Stimulated activated CD4-positive, alpha-beta T cell treated with anti-CD3 and anti-CD28 coated beads, TNF-alpha, amount 100 ng/mL, for 1 hour (primary cell): ENCODE measurements around the gene SLC46A1.

Experiments
- DNase-seq, 3 donors: peaks; one replicate each; pipeline ENCODE4 v3.0.0-alpha.2; 2020; ENCODE audit warnings: low read depth in 3 of 3, low spot score in 1 of 3

SLC46A1 gene

DNA sequence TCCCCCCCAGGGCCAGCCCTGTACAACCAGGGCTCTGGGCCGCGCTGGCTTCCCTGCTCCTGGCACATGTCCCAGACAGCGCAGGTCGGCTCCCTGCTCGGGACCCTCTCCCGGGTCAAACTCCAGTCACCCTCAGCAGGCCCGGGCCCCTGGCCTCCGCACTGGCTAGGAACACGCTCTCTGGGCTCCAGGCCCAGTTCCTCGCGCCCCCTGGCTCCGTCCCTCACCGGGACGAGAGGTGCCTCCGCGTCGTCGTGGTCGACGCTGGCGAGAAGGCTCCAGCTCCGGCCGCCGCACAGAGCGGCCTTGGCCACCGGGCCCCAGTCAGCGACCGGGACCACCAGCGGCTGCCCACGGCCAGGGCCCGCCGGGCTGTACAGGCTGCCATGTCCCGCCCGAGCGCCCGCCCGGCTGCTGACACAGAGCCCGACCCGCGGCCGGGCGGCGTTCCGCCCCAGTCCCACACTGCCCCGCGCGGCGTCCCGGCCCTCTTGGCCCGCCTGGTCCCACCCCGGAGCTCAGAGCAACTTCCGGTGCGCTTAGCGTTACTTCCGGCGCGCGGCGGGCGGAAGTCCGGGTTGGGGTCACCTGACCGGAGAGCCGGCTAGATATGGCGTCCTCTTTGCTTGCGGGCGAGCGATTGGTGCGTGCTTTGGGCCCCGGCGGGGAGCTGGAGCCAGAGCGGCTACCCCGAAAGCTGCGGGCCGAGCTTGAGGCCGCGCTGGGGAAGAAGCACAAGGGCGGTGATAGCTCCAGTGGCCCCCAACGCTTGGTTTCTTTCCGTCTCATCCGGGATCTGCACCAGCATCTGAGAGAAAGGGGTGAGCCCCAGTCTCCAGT is 48.7 kb downstream of the SLC46A1 start, which contains the start of gene POLDIP2:
POLDIP2 (minus strand) TSS at position 467 of the 840 bp plus-strand sequence; CDS start at position 388, 79 bp downstream.
- DNase-seq: peak; percentile 80 to 92 (median 91)

DNA sequence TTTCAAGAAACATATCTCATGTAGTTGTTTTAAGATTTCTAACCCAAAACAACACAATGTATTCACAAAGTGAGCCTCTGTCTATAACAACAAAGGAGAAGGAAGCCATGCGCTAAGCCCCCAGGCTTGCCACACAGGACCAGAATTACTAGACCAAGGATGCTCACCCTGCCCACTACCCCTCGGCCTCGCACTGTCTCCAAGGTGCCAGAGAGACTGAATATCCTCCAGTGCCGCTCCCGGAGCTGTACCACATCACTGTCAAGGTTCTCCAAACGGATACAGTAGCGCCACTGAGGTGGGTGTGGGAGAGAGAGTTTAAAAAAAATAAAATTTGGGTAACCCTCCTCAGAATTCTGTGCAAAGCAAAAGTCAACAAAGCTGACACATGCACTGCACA is 55.7 kb downstream of the SLC46A1 start:
- no peak for DNase-seq

DNA sequence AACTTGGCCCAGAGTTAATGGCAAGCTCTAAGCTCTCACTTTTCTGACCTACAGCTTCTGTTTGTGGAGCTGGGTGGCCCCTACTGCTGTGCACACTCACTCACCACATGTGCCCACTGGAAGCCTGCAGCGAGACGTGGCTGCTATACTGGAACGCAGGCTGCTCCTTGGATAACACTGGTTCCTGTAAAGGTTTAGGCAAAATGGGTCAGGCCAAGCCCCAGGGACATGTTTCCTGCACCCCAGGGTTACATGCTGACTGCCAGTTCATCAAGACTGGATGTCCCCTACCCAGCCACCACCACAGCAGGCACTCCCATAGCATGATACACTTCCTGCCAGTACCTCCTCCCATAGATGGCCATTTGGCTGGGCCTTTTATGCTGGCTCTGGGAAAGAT is 57.0 kb downstream of the SLC46A1 start:
- no peak for DNase-seq

DNA sequence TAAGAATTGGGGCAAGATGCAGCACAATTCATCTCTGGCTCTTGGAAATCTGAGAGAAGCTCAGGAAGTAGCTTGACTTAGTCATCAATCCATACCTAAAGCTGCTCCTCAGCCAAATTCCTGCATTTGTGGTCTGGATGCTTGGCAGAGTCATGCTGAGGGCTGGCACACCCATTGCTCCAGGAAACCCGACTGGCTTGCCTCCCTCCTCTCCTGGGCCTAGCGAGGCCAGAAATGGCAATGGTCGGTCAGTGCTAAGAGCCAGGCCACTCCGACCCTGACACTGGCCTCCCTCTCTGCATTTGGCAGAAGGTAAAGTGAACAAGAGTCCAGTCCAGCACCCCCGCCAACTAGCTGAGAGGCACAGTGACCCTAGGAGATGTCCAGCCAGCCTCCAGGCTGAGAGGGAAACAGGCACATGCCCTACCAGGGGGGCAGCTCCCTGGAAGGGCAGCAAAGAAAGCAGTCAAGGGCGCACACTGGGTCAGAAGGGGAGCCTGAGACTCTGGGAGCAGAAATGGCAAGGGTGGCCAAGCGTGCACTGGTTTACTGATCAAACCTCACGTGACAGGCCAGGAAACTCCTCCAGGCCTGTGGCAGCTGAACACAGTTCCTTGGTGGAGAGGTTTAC is 58.6 kb downstream of the SLC46A1 start:
- DNase-seq: no peak

DNA sequence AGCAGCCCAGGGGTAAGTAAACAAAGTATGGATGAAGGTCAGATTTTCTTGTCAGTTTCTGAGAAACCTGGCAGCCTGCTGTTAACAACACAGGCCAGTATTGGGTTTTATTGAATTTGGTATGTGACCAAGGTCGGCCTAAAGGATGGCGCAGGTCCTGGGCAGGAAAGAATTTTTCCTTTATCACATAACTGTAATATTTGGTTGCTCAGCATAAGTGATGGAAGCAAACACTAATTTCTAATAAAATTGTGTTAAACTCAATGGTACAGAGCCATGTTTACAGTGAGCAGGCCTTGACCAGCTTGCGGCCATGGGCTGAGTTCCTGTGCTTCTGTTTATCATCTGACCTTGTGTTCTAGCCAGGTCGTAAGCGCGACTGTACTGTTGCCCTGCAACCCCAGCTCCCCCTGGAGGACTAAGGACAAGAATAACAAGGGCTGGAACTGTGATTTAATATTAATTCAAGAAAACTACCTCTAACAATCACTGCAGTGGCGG is 59.2 kb downstream of the SLC46A1 start:
- DNase-seq: no peak

DNA sequence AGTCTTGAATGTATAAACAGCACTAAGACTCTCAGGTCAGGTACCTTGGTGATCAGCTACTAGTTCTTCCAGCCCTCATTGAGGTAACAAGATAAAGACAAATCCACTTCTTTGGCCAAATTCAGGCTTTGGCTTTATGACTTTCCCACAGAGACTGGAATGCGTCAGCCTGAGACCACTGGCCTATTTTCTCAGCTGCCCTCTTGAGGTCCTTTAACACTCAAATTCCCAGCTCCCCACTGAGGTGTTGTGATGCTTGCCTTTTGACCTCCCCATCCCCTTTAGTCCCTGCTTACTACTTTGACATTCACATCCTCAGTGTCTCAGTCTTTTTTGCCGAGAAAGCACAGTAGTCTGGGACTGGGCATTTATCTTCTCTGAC is 59.8 kb downstream of the SLC46A1 start:
- DNase-seq: no peak

DNA sequence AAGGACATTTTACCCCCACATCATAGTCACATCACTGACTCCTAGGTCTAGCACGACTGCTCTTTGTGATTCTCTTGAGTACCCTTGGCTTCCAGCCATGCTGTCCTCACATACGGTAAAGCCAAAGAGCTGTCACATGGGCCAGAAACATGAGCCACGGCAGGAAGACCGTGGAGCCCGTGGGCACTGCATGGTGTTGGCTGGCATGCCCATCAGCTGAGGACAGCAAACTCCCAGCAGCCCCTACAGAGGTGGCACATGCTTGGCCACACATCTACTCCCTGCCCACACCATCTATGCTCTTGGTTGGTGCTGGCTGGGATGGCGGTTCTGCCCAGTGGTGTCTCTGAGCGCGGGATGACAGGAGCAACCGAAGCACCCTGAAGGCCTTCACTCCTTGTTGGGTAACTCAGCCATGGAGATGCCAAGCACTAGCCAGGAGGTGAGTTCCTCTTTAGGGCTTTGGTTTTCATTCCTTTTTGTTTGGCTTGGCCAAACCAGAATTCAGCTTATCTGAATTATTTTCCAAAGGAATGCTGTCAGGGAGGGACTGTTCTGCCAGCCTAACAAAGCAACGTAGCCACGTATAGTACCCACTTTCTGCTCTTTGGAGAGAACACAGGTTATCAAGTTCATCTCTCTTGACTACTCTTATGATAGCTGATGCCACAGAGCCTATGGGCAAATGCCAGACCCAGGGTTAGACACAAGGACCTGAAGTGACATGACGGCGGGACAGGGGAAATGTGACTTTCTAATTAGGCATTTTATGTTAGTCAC is 60.4 kb downstream of the SLC46A1 start:
- DNase-seq: no peak
